Liver (tissue), 10 donors: ENCODE measurements around the gene FAM13A. TPM values are rescaled to one million over a fixed set of nuclear protein-coding genes. Genes with fewer than 3 reads are reported as not detected.

Source experiments
- DNase-seq: peaks from one replicate; pipeline ENCODE4 v3.0.0-alpha.2; 2017; ENCODE audit warnings: low spot score
- H3K27ac ChIP-seq, 2 donors: one replicate each; pipeline ENCODE4 v1.7.0; 2013; ENCODE audit warnings: inconsistent platforms in 2 of 2, low read length in 2 of 2, control low read depth in 1 of 2, low read depth in 1 of 2, mild to moderate bottlenecking in 1 of 2
- H3K27me3 ChIP-seq, 4 donors: one replicate each; pipeline versions ENCODE4 v1.6.1 to v1.7.0; 2013; ENCODE audit warnings: low read length in 3 of 4, inconsistent platforms in 1 of 4, mild to moderate bottlenecking in 1 of 4, moderate library complexity in 1 of 4; ENCODE audit not compliant: control insufficient read depth in 4 of 4, insufficient read depth in 4 of 4
- H3K36me3 ChIP-seq, 4 donors: one replicate each; pipeline versions ENCODE4 v1.6.1 to v1.7.0; 2013; ENCODE audit warnings: low read length in 3 of 4, mild to moderate bottlenecking in 3 of 4, low read depth in 1 of 4, moderate library complexity in 1 of 4; ENCODE audit not compliant: control insufficient read depth in 4 of 4, insufficient read depth in 3 of 4
- H3K4me1 ChIP-seq, 4 donors: one replicate each; pipeline versions ENCODE4 v1.6.1 to v1.7.0; 2013; ENCODE audit warnings: low read length in 3 of 4, mild to moderate bottlenecking in 3 of 4, moderate library complexity in 1 of 4; ENCODE audit not compliant: control insufficient read depth in 4 of 4, insufficient read depth in 4 of 4
- H3K4me3 ChIP-seq, 3 donors: one replicate each; pipeline versions ENCODE4 v1.6.1 to v1.7.0; 2013; ENCODE audit warnings: low read length in 3 of 3, control low read depth in 1 of 3, low read depth in 1 of 3, mild to moderate bottlenecking in 1 of 3
- H3K9ac ChIP-seq, 2 donors: one replicate each; pipeline ENCODE4 v1.7.0; 2013; ENCODE audit warnings: low read length in 2 of 2, mild to moderate bottlenecking in 2 of 2, moderate library complexity in 2 of 2, control low read depth in 1 of 2, low read depth in 1 of 2
- H3K9me3 ChIP-seq, 4 donors: one replicate each; pipeline versions ENCODE4 v1.6.1 to v1.7.0; 2013; ENCODE audit warnings: low read length in 3 of 4; ENCODE audit not compliant: control insufficient read depth in 4 of 4
- CTCF ChIP-seq: fragments of 150-350 bp; IDR thresholded peaks from 2 replicates; pipeline ENCODE4 v1.5.1; 2017; ENCODE audit warnings: improper control_type of control experiment, low read depth, low read length; ENCODE audit not compliant: missing input control
- EGR1 ChIP-seq, 2 donors: IDR thresholded peaks; 2 replicates each; pipeline ENCODE4 v1.6.1; 2016 to 2018; ENCODE audit warnings: antibody characterized with exemption in 2 of 2, low read depth in 2 of 2
- FOXA1 ChIP-seq: IDR thresholded peaks from 2 replicates; pipeline ENCODE4 v1.6.1; 2016; ENCODE audit warnings: antibody characterized with exemption
- FOXA2 ChIP-seq: IDR thresholded peaks from 2 replicates; pipeline ENCODE4 v1.6.1; 2016; ENCODE audit warnings: antibody characterized with exemption
- GABPA ChIP-seq, 2 donors: IDR thresholded peaks in 1 of 2; conservative IDR thresholded peaks in 1 of 2; 2 replicates each; pipeline ENCODE4 v1.6.1; 2016; ENCODE audit warnings: antibody characterized with exemption in 2 of 2, mild to moderate bottlenecking in 1 of 2, moderate library complexity in 1 of 2
- HNF4A ChIP-seq, 2 donors: conservative IDR thresholded peaks; 2 replicates each; pipeline ENCODE4 v1.6.1; 2016; ENCODE audit warnings: antibody characterized with exemption in 2 of 2, mild to moderate bottlenecking in 2 of 2
- HNF4G ChIP-seq: IDR thresholded peaks from 2 replicates; pipeline ENCODE4 v1.6.1; 2016; ENCODE audit warnings: antibody characterized with exemption
- JUND ChIP-seq, 2 donors: IDR thresholded peaks; 2 replicates each; pipeline ENCODE4 v1.6.1; 2016; ENCODE audit warnings: antibody characterized with exemption in 2 of 2
- NR2F2 ChIP-seq: IDR thresholded peaks from 2 replicates; pipeline ENCODE4 v1.6.1; 2016; ENCODE audit warnings: antibody characterized with exemption
- RAD21 ChIP-seq, 2 donors: IDR thresholded peaks; 2 replicates each; pipeline ENCODE4 v1.6.1; 2016; ENCODE audit warnings: antibody characterized with exemption in 2 of 2, mild to moderate bottlenecking in 2 of 2
- RXRA ChIP-seq, 2 donors: IDR thresholded peaks; 2 replicates each; pipeline ENCODE4 v1.6.1; 2017 to 2018; ENCODE audit warnings: antibody characterized with exemption in 2 of 2, mild to moderate bottlenecking in 1 of 2
- SP1 ChIP-seq: IDR thresholded peaks from 2 replicates; pipeline ENCODE4 v1.6.1; 2018; ENCODE audit warnings: antibody characterized with exemption, mild to moderate bottlenecking
- TAF1 ChIP-seq: conservative IDR thresholded peaks from 2 replicates; pipeline ENCODE4 v1.6.1; 2016; ENCODE audit warnings: antibody characterized with exemption, mild to moderate bottlenecking
- YY1 ChIP-seq: IDR thresholded peaks from 2 replicates; pipeline ENCODE4 v1.6.1; 2016; ENCODE audit warnings: antibody characterized with exemption, mild to moderate bottlenecking
- WGBS: extraction: QIAGEN DNeasy Blood & Tissue Kit; methylation state at CpG from one replicate; pipeline ENCODE4 v1.1.7; 2013; 5-methylcytosine and 5-hydroxymethylcytosine counted together
- polyA plus RNA-seq, 2 donors: library from polyadenylated mRNA; stranded (reverse) in 1 of 2; unstranded in 1 of 2; fragments of 200-250 nt in 1 of 2; fragments of >200 nt in 1 of 2; fragmentation: Nextera tagmentation in 1 of 2; extraction: Ambion mirVana in 1 of 2; gene quantifications; one replicate each; pipeline versions ENCODE4 v1.2.1 to v1.2.3, GENCODE V29; 2013 to 2015
- small RNA-seq: library from RNA; depleted of rRNA; stranded (forward); fragments of <200 nt; gene quantifications from one replicate; pipeline ENCODE3, GENCODE V24; 2014
- total RNA-seq, 2 donors: library from RNA; depleted of rRNA; stranded (reverse); fragments of >200 nt; gene quantifications; one replicate each; pipeline ENCODE4 v1.2.3, GENCODE V29; 2014
- TF ChIP-seq, protein P1 (sequence below): IDR thresholded peaks from 2 replicates; pipeline ENCODE4 v1.6.1; 2016; ENCODE audit warnings: antibody characterized with exemption
- TF ChIP-seq, protein P2 (sequence below): IDR thresholded peaks from 2 replicates; pipeline ENCODE4 v1.6.1; 2016; ENCODE audit warnings: antibody characterized with exemption
- donor health status: healthy.
- donor health status: healthy.
- donor health status: healthy.
- donor health status: healthy.
- donor health status: healthy.

Gene FAM13A
- total and polyA plus RNA-seq, 4 donors: 14.9 to 52.9 (median 27.6) TPM

DNA sequence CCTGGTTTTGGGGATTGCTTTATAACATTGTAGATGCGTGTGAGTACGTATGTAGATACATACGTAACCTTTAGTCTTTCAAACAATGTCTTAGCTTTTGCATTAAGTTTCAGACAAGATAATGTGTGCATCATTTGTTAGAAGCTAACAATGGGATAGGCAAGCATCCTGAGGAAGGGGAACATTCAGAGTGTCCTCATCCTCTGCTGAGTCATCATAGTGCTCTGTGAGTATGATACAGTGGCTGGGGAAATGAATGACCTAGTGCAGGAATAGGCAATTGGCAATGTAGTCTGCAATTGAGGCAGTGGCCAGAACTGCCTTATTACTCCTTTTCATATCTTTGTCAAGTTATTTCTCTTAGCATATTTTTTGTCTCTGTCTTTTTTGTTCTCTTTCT, 366.6 kb downstream of the FAM13A start:
- H3K27ac ChIP-seq: no peak overlapping the region
- no peak for TF ChIP-seq YY1
- TF ChIP-seq SP1: no peak
- no peak for TF ChIP-seq GABPA (IDR thresholded peaks at IDR 0.05 in 1 of 2, conservative IDR thresholded peaks at IDR 0.05 in 1 of 2)
- TF ChIP-seq FOXA2: no peak
- TF ChIP-seq RAD21 (IDR thresholded peaks at IDR 0.05): no peak
- TF ChIP-seq HNF4A (conservative IDR thresholded peaks at IDR 0.05): no peak
- no peak for TF ChIP-seq EGR1 (IDR thresholded peaks at IDR 0.05; ENCODE audit: low read depth in 2 of 2)
- TF ChIP-seq CTCF: no peak
- TF ChIP-seq, protein P1, sequence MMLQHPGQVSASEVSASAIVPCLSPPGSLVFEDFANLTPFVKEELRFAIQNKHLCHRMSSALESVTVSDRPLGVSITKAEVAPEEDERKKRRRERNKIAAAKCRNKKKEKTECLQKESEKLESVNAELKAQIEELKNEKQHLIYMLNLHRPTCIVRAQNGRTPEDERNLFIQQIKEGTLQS: no peak
- TF ChIP-seq RXRA (IDR thresholded peaks at IDR 0.05): no peak
- no peak for TF ChIP-seq FOXA1
- TF ChIP-seq JUND (IDR thresholded peaks at IDR 0.05): no peak
- H3K27me3 ChIP-seq: no peaks in the 10 kb centered on the region
- no peaks in the 10 kb centered on the region for H3K4me1 ChIP-seq
- H3K9me3 ChIP-seq: no peaks in the 10 kb centered on the region
- H3K9ac ChIP-seq: no peak overlapping the region
- H3K36me3 ChIP-seq: peaks cover 2 to 12% (median 8%) of the 10 kb centered on the region in 4 donors
- H3K4me3 ChIP-seq: no peak overlapping the region
- WGBS: 95% methylated on average over 3 of the region's 3 CpGs
- no peak for DNase-seq

DNA sequence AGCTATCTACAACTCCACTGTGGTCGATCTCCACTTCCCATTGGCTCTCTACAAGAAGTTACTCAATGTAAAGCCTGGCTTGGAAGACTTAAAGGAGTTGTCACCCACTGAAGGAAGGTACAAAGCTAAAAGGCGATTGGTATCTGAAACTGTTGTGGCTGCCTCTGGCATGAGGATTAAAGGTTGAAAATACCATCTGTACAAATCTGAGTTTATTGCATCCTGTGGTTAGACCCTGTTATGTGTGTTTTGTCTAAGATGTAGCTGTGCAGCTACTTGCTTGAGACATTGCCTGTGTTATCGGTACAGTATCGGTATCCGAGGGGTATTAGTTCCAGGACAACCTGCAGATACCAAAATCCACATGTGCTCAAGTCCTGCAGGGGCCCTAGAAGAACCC, 375.8 kb downstream of the FAM13A start:
- no peaks in the 10 kb centered on the region for H3K4me1 ChIP-seq
- 95% methylated on average over 5 of the region's 5 CpGs for WGBS
- no peaks in the 10 kb centered on the region for H3K9me3 ChIP-seq
- H3K27ac ChIP-seq: no peak overlapping the region
- no peaks in the 10 kb centered on the region for H3K27me3 ChIP-seq
- H3K4me3 ChIP-seq: no peak overlapping the region
- no peak for TF ChIP-seq SP1
- no peak for TF ChIP-seq FOXA1
- TF ChIP-seq GABPA (IDR thresholded peaks at IDR 0.05 in 1 of 2, conservative IDR thresholded peaks at IDR 0.05 in 1 of 2): no peak
- no peak for TF ChIP-seq FOXA2
- TF ChIP-seq JUND (IDR thresholded peaks at IDR 0.05): no peak
- TF ChIP-seq CTCF: no peak
- no peak for TF ChIP-seq HNF4A (conservative IDR thresholded peaks at IDR 0.05)
- no peak for TF ChIP-seq RAD21 (IDR thresholded peaks at IDR 0.05)
- TF ChIP-seq RXRA (IDR thresholded peaks at IDR 0.05): no peak
- TF ChIP-seq, protein P2, sequence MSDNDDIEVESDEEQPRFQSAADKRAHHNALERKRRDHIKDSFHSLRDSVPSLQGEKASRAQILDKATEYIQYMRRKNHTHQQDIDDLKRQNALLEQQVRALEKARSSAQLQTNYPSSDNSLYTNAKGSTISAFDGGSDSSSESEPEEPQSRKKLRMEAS: no peak
- TF ChIP-seq HNF4G: no peak
- TF ChIP-seq, protein P1: no peak
- TF ChIP-seq TAF1: no peak
- no peak for TF ChIP-seq NR2F2
- no peak overlapping the region for H3K9ac ChIP-seq
- peaks cover 7 to 43% (median 31%) of the 10 kb centered on the region in 4 donors for H3K36me3 ChIP-seq
- DNase-seq: no peak

Small RNA genes within 50 kb of the gene (small RNA-seq; reads per million reads assigned to genes)
- not detected for gene RF02115
- gene RNU6-33P: 0.07 reads per million

Other genes starting within 250 kb of the FAM13A start
- gene TIGD2, start 54.3 kb upstream of the FAM13A start, total RNA-seq: 10 to 100 TPM in 1 of 2 donors, 1 to 10 TPM in 1; 6.4 to 21.7 TPM
- 10 to 100 TPM in 1 of 2 donors, 1 to 10 TPM in 1; 8.9 to 10.7 TPM for gene TIGD2, start 54.3 kb upstream of the FAM13A start, polyA plus RNA-seq